HG02798 (cell line): ENCODE measurements around the gene LOXHD1.

ENCODE experiments used
- ATAC-seq: cut with Tn5 transposase; IDR thresholded peaks from one replicate; pipeline ENCODE4 v1.9.1; 2021; ENCODE audit warnings: mild to moderate bottlenecking; ENCODE audit not compliant: unreplicated experiment, poor library complexity

The LOXHD1 gene

GRCh38 chr18:46555213-46555612, 101.8 kb downstream of the LOXHD1 start:
- no peak for ATAC-seq

- ATAC-seq = no peak
Observed at GRCh38 chr18:46554406-46555080, 102.5 kb downstream of the LOXHD1 start.

- ATAC-seq = no peak
Observed at GRCh38 chr18:46550609-46551008, 106.4 kb downstream of the LOXHD1 start.

- ATAC-seq = no peak
Observed at GRCh38 chr18:46547520-46547919, 109.5 kb downstream of the LOXHD1 start.

GRCh38 chr18:46546111-46546640, 110.8 kb downstream of the LOXHD1 start:
- no peak for ATAC-seq

- ATAC-seq = no peak
Observed at GRCh38 chr18:46542545-46542944, 114.5 kb downstream of the LOXHD1 start.

- no peak for ATAC-seq
Observed at GRCh38 chr18:46541626-46542189, 115.3 kb downstream of the LOXHD1 start.

GRCh38 chr18:46538376-46538775, 118.6 kb downstream of the LOXHD1 start:
- ATAC-seq = no peak

GRCh38 chr18:46536215-46536874, 120.7 kb downstream of the LOXHD1 start:
- no peak for ATAC-seq

- no peak for ATAC-seq
Observed at GRCh38 chr18:46531482-46531881, 125.5 kb downstream of the LOXHD1 start.

GRCh38 chr18:46528037-46528436, 129.0 kb downstream of the LOXHD1 start:
- ATAC-seq = no peak

GRCh38 chr18:46519870-46520269, 137.2 kb downstream of the LOXHD1 start:
- ATAC-seq = no peak

GRCh38 chr18:46518438-46518837, 138.6 kb downstream of the LOXHD1 start:
- ATAC-seq = no peak

- ATAC-seq = no peak
Observed at GRCh38 chr18:46516555-46516954, 140.5 kb downstream of the LOXHD1 start.

GRCh38 chr18:46510386-46510785, 146.6 kb downstream of the LOXHD1 start:
- ATAC-seq = no peak

GRCh38 chr18:46509530-46509929, 147.5 kb downstream of the LOXHD1 start:
- no peak for ATAC-seq

- ATAC-seq = no peak
Observed at GRCh38 chr18:46506974-46507586, 149.9 kb downstream of the LOXHD1 start.

- ATAC-seq = no peak
Observed at GRCh38 chr18:46502444-46502843, 154.6 kb downstream of the LOXHD1 start.

- no peak for ATAC-seq
Observed at GRCh38 chr18:46497129-46497528, 159.9 kb downstream of the LOXHD1 start.

- ATAC-seq = no peak
Observed at GRCh38 chr18:46488471-46489213, 168.4 kb downstream of the LOXHD1 start.
